H4 (cell line): ENCODE results near the gene ZNF682. TPM values are rescaled to one million over a fixed set of nuclear protein-coding genes. Genes with fewer than 3 reads are reported as not detected.
"Not testable (repeated sequence)": the region's sequence is repeated elsewhere in the genome, so short reads cannot be mapped to it uniquely, and the experiment has no call there.

Experiments
- DNase-seq: peaks from one replicate; pipeline ENCODE4 v3.0.0-alpha.2; 2015; ENCODE audit warnings: low spot score
- total RNA-seq: library from RNA; depleted of rRNA; stranded (reverse); fragments of >200 nt; shearing (Covaris generic); gene quantifications from 2 replicates; pipeline ENCODE4 v1.2.3, GENCODE V29; 2014; rRNA removed

Gene ZNF682
- 2.1 and 15.0 TPM in 2 replicates for total RNA-seq

GRCh38 chr19:20039203-20039723, at the start of gene ZNF682:
TSS of gene ZNF682 (minus strand) at chr19:20039505. CDS start at chr19:20039345, 160 bp downstream.
- peak; percentile 94 for DNase-seq

GRCh38 chr19:20082876-20083275, 43.6 kb upstream of the ZNF682 start:
- DNase-seq: not testable (repeated sequence)

GRCh38 chr19:20082232-20082833, 43.0 kb upstream of the ZNF682 start:
- not testable (repeated sequence) for DNase-seq

GRCh38 chr19:20080656-20081055, 41.4 kb upstream of the ZNF682 start:
- DNase-seq: no peak

- DNase-seq: no peak
Observed at GRCh38 chr19:20079476-20079875, 40.2 kb upstream of the ZNF682 start.

- DNase-seq: no peak
Observed at GRCh38 chr19:20078581-20079031, 39.3 kb upstream of the ZNF682 start.

GRCh38 chr19:20077791-20078463, 38.6 kb upstream of the ZNF682 start, which contains the start of gene ZNF90:
TSS of gene ZNF90 (plus strand) at chr19:20078000. CDS start at chr19:20078133, 133 bp downstream.
- DNase-seq: peak; percentile 96

GRCh38 chr19:20072936-20073335, 33.6 kb upstream of the ZNF682 start:
- DNase-seq: no peak

- DNase-seq: no peak
Observed at GRCh38 chr19:20070691-20071090, 31.4 kb upstream of the ZNF682 start.

- not testable (repeated sequence) for DNase-seq
Observed at GRCh38 chr19:20068559-20068958, 29.3 kb upstream of the ZNF682 start.

GRCh38 chr19:20067943-20068342, 28.6 kb upstream of the ZNF682 start:
- no peak for DNase-seq

- DNase-seq: no peak
Observed at GRCh38 chr19:20066861-20067260, 27.6 kb upstream of the ZNF682 start.

- no peak for DNase-seq
Observed at GRCh38 chr19:20060282-20060681, 21.0 kb upstream of the ZNF682 start.

- DNase-seq: not testable (repeated sequence)
Observed at GRCh38 chr19:20058738-20059137, 19.4 kb upstream of the ZNF682 start.

- DNase-seq: peak; percentile 97
Observed at GRCh38 chr19:20051841-20052768, 12.8 kb upstream of the ZNF682 start.

- not testable (repeated sequence) for DNase-seq
Observed at GRCh38 chr19:20045742-20046141, 6.4 kb upstream of the ZNF682 start.

- no peak for DNase-seq
Observed at GRCh38 chr19:20044663-20045062, 5.4 kb upstream of the ZNF682 start.

- no peak for DNase-seq
Observed at GRCh38 chr19:20038358-20039202, 725 bp downstream of the ZNF682 start.

GRCh38 chr19:20035935-20036334, 3.4 kb downstream of the ZNF682 start:
- no peak for DNase-seq

GRCh38 chr19:20028611-20029010, 10.7 kb downstream of the ZNF682 start:
- DNase-seq: no peak

- no peak for DNase-seq
Observed at GRCh38 chr19:20005741-20006140, 33.6 kb downstream of the ZNF682 start.
